H1 (cell line): ENCODE measurements around the gene BNC2. TPM values are rescaled to one million over a fixed set of nuclear protein-coding genes. Genes with fewer than 3 reads are reported as not detected.

Experiments
- CTCF ChIA-PET: fragments of 300-600 bp; sonication (Branson Sonifier 250); formaldehyde crosslinking; loops from one replicate; lab custom pipeline; 2021; ENCODE audit not compliant: partially characterized antibody; lab: Charles Lee
- POLR2A ChIA-PET: fragments of 300-600 bp; sonication (Branson Sonifier 250); formaldehyde crosslinking; loops from one replicate; lab custom pipeline; 2021; ENCODE audit warnings: inconsistent platforms; ENCODE audit not compliant: partially characterized antibody; lab: Charles Lee
- DNase-seq, 2 experiments: peaks; one replicate each; pipeline versions ENCODE4 v3.0.0 to v3.0.0-alpha.2; 2010 to 2022; ENCODE audit warnings: low spot score in 2 of 2, low read depth in 1 of 2, mixed read lengths in 1 of 2
- FAIRE-seq: peaks from 2 replicates; lab custom pipeline; 2011; peaks lifted over from hg19 to GRCh38; lab: Jason Lieb, UNC
- H2AFZ ChIP-seq: 2 replicates; pipeline ENCODE4 v1.8.1; 2012; ENCODE audit warnings: low read length, inconsistent platforms
- H2AK5ac ChIP-seq: 2 replicates; pipeline ENCODE4 v1.6.1; 2013; ENCODE audit warnings: low read depth, low read length
- H2BK120ac ChIP-seq: replicated peaks from 2 replicates; pipeline ENCODE3; 2013; ENCODE audit warnings: low read depth, low read length, inconsistent platforms
- H2BK12ac ChIP-seq: 2 replicates; pipeline ENCODE4 v1.6.1; 2013; ENCODE audit warnings: low read depth, low read length
- H2BK15ac ChIP-seq: 2 replicates; pipeline ENCODE4 v1.6.1; 2013; ENCODE audit warnings: low read length
- H2BK20ac ChIP-seq: 2 replicates; pipeline ENCODE4 v1.6.1; 2013; ENCODE audit warnings: low read length
- H2BK5ac ChIP-seq: 2 replicates; pipeline ENCODE4 v1.6.1; 2013; ENCODE audit warnings: low read depth, low read length
- H3K14ac ChIP-seq: 2 replicates; pipeline ENCODE4 v1.6.1; 2013; ENCODE audit warnings: inconsistent platforms; ENCODE audit not compliant: insufficient read length
- H3K18ac ChIP-seq: 2 replicates; pipeline ENCODE4 v1.6.1; 2013; ENCODE audit warnings: low read length; ENCODE audit errors: extremely low read depth
- H3K23ac ChIP-seq: 2 replicates; pipeline ENCODE4 v1.6.1; 2013; ENCODE audit warnings: inconsistent platforms; ENCODE audit not compliant: insufficient read length
- H3K23me2 ChIP-seq: 2 replicates; pipeline ENCODE4 v1.6.1; 2013; ENCODE audit warnings: low read depth, low read length
- H3K27ac ChIP-seq: 2 replicates; pipeline ENCODE4 v1.6.1; 2011; ENCODE audit warnings: low read depth, low read length, inconsistent platforms
- H3K27me3 ChIP-seq, 4 experiments: replicated peaks in 1 of 4; 1 replicate in 1 of 4; 2 replicates in 3 of 4; pipeline versions ENCODE4 v1.6.1 to v1.8.1; 2011 to 2013; ENCODE audit warnings: low read length in 3 of 4, mild to moderate bottlenecking in 3 of 4, inconsistent platforms in 2 of 4, mixed read lengths in 2 of 4, moderate library complexity in 1 of 4; ENCODE audit not compliant: control insufficient read depth in 3 of 4, insufficient read depth in 3 of 4; ENCODE audit errors: extremely low read depth in 1 of 4
- H3K36me3 ChIP-seq, 4 experiments: 2 replicates each; pipeline versions ENCODE4 v1.6.1 to v1.8.1; 2011 to 2013; ENCODE audit warnings: mild to moderate bottlenecking in 4 of 4, low read length in 3 of 4, moderate library complexity in 2 of 4, control low read depth in 1 of 4, inconsistent platforms in 1 of 4; ENCODE audit not compliant: insufficient read depth in 4 of 4, control insufficient read depth in 2 of 4
- H3K4ac ChIP-seq: replicated peaks from 2 replicates; pipeline ENCODE3; 2013; ENCODE audit warnings: low read length, low read depth, mixed read lengths, inconsistent platforms; ENCODE audit not compliant: insufficient read length
- H3K4me1 ChIP-seq, 4 experiments: replicated peaks in 1 of 4; 1 replicate in 1 of 4; 2 replicates in 3 of 4; pipeline versions ENCODE4 v1.6.1 to v1.8.1; 2011 to 2013; ENCODE audit warnings: low read length in 3 of 4, inconsistent platforms in 2 of 4, mixed read lengths in 1 of 4; ENCODE audit not compliant: insufficient read depth in 4 of 4, control insufficient read depth in 3 of 4
- H3K4me2 ChIP-seq, 2 experiments: 2 replicates each; pipeline versions ENCODE4 v1.6.1 to v1.8.1; 2011 to 2013; ENCODE audit warnings: low read depth in 2 of 2, low read length in 2 of 2, control low read depth in 1 of 2, inconsistent platforms in 1 of 2, mild to moderate bottlenecking in 1 of 2; ENCODE audit not compliant: insufficient read depth in 1 of 2
- H3K4me3 ChIP-seq, 4 experiments: fragments of 200-600, 300-600 bp in 1 of 4; sonication (generic), shearing (Covaris generic), sonication (Bioruptor Twin) in 1 of 4; 2 replicates each; pipeline versions ENCODE4 v1.5.1 to v1.8.1; 2011 to 2016; ENCODE audit warnings: low read length in 4 of 4, low read depth in 3 of 4, control low read depth in 2 of 4, inconsistent platforms in 2 of 4, mild to moderate bottlenecking in 2 of 4, mixed read lengths in 1 of 4, moderate library complexity in 1 of 4; ENCODE audit not compliant: insufficient read depth in 2 of 4; ENCODE audit errors: extremely low read depth in 1 of 4
- H3K56ac ChIP-seq: replicated peaks from 2 replicates; pipeline ENCODE3; 2013; ENCODE audit warnings: low read depth, mild to moderate bottlenecking, mixed read lengths, low read length, inconsistent platforms; ENCODE audit not compliant: insufficient read length
- H3K79me1 ChIP-seq: 2 replicates; pipeline ENCODE4 v1.6.1; 2013; ENCODE audit warnings: low read depth, low read length, control low read depth
- H3K79me2 ChIP-seq, 2 experiments: 2 replicates each; pipeline versions ENCODE4 v1.6.1 to v1.8.1; 2012 to 2013; ENCODE audit warnings: low read length in 2 of 2, mild to moderate bottlenecking in 2 of 2, inconsistent platforms in 1 of 2; ENCODE audit not compliant: insufficient read depth in 2 of 2, control insufficient read depth in 1 of 2
- H3K9ac ChIP-seq, 4 experiments: replicated peaks in 1 of 4; 1 replicate in 1 of 4; 2 replicates in 3 of 4; pipeline versions ENCODE4 v1.6.1 to v1.8.1; 2011 to 2013; ENCODE audit warnings: low read depth in 3 of 4, low read length in 3 of 4, control low read depth in 2 of 4, mild to moderate bottlenecking in 2 of 4, moderate library complexity in 2 of 4, inconsistent platforms in 1 of 4; ENCODE audit errors: extremely low read depth in 1 of 4
- H3K9me3 ChIP-seq, 2 experiments: 2 replicates each; pipeline versions ENCODE4 v1.6.1 to v1.8.1; 2012 to 2013; ENCODE audit warnings: mild to moderate bottlenecking in 2 of 2, moderate library complexity in 2 of 2, control low read depth in 1 of 2, inconsistent platforms in 1 of 2, low read depth in 1 of 2, low read length in 1 of 2, mixed read lengths in 1 of 2; ENCODE audit not compliant: insufficient read depth in 2 of 2
- H4K20me1 ChIP-seq, 2 experiments: replicated peaks in 1 of 2; 2 replicates each; pipeline versions ENCODE3 to v1.8.1; 2011 to 2013; ENCODE audit warnings: inconsistent platforms in 2 of 2, low read length in 2 of 2, mild to moderate bottlenecking in 1 of 2; ENCODE audit not compliant: insufficient read depth in 2 of 2, control insufficient read depth in 1 of 2
- H4K5ac ChIP-seq: 2 replicates; pipeline ENCODE4 v1.6.1; 2013; ENCODE audit warnings: low read length, low read depth, mixed read lengths, inconsistent platforms; ENCODE audit not compliant: insufficient read length
- H4K8ac ChIP-seq: 2 replicates; pipeline ENCODE4 v1.8.0; 2013; ENCODE audit warnings: mild to moderate bottlenecking, moderate library complexity, low read length, inconsistent platforms; ENCODE audit not compliant: insufficient read depth; ENCODE audit errors: extremely low read depth
- H4K91ac ChIP-seq: replicated peaks from 2 replicates; pipeline ENCODE3; 2013; ENCODE audit warnings: low read length, mixed read lengths, inconsistent platforms; ENCODE audit not compliant: insufficient read length
- ATF2 ChIP-seq: IDR thresholded peaks from 2 replicates; pipeline ENCODE4 v1.6.1; 2012; ENCODE audit warnings: low read length, inconsistent platforms
- NRF1 ChIP-seq: IDR thresholded peaks from 2 replicates; pipeline ENCODE4 v1.6.1; 2011; ENCODE audit warnings: mild to moderate bottlenecking, low read depth, low read length, improper control_type of control experiment
- RFX5 ChIP-seq: IDR thresholded peaks from 2 replicates; pipeline ENCODE4 v1.6.1; 2011; ENCODE audit warnings: low read depth, low read length, improper control_type of control experiment, borderline replicate concordance
- SIN3A ChIP-seq, 2 experiments: IDR thresholded peaks in 1 of 2; conservative IDR thresholded peaks in 1 of 2; 2 replicates each; pipeline ENCODE4 v1.6.1; 2011 to 2012; ENCODE audit warnings: low read length in 2 of 2, improper control_type of control experiment in 1 of 2, low read depth in 1 of 2, mild to moderate bottlenecking in 1 of 2
- SRF ChIP-seq: IDR thresholded peaks from 2 replicates; pipeline ENCODE4 v1.6.1; 2011; ENCODE audit warnings: mild to moderate bottlenecking, low read depth, low read length, moderate library complexity
- TAF7 ChIP-seq: optimal IDR thresholded peaks from 2 replicates; pipeline ENCODE3; 2011; ENCODE audit warnings: low read depth, mild to moderate bottlenecking, inconsistent platforms, low read length, moderate library complexity, borderline replicate concordance
- TEAD4 ChIP-seq: IDR thresholded peaks from 2 replicates; pipeline ENCODE4 v1.6.1; 2012; ENCODE audit warnings: low read depth, low read length, inconsistent platforms, mixed read lengths
- WGBS, 2 experiments: shearing (Covaris generic) in 1 of 2; methylation state at CpG; one replicate each; pipeline versions ENCODE4 v1.1.6 to v1.1.7; 2013 to 2015; ENCODE audit warnings: low lambda C conversion rate in 2 of 2, mixed read lengths in 2 of 2, inconsistent platforms in 1 of 2, low coverage in 1 of 2, missing lambda C conversion rate in 1 of 2; ENCODE audit not compliant: insufficient replicate concordance in 2 of 2, insufficient coverage in 1 of 2, insufficient read length in 1 of 2; ENCODE audit errors: extremely low coverage in 1 of 2, missing lambda C conversion rate in 1 of 2; 5-methylcytosine and 5-hydroxymethylcytosine counted together
- polyA plus RNA-seq, 7 experiments: library from polyadenylated mRNA; depleted of rRNA in 3 of 7; stranded (reverse) in 5 of 7; unstranded in 2 of 7; fragments of >200 nt in 5 of 7; fragments of 200-250 nt in 2 of 7; gene quantifications; 1 replicate in 5 of 7; 2 replicates in 1 of 7; 4 replicates in 1 of 7; pipeline versions ENCODE4 v1.2.1 to v1.2.3, GENCODE V29; 2011 to 2013; ENCODE audit warnings: missing spikeins in 2 of 7, mixed read lengths in 2 of 7
- total RNA-seq: library from RNA; stranded (reverse); fragmentation: NEBNext Ultra II Directional; extraction: Animal tissue kit (Norgen Biotek cat#: 25700); gene quantifications from 2 replicates; pipeline ENCODE4 v1.2.1, GENCODE V29; 2021

The BNC2 gene
- total and polyA plus RNA-seq, 2 of the 8 experiments (the other 6 are each of a cell fraction or from before 2014, with no cell fraction given), result 16.0 to 26.8 TPM

GRCh38 chr9:16642421-16643109 lies 227.9 kb downstream of the BNC2 start:
- H3K9me3 ChIP-seq, result no peaks in the 10 kb centered on the region
- H3K79me1 ChIP-seq, result no peaks in the 10 kb centered on the region
- H4K91ac ChIP-seq, result no peak overlapping the region
- POLR2A ChIA-PET, result interaction anchor here (1.0 to 1.2 kb wide), 2 partner anchors 10 to 200 kb away, joined by 3 read pairs; no protein-coding TSS in a partner anchor
- no peaks in the 10 kb centered on the region for H4K20me1 ChIP-seq
- FAIRE-seq (no peak), DNase-seq (no peak)
- H3K23ac ChIP-seq, result peak overlapping the region; percentile 38
- no peak overlapping the region for H3K18ac ChIP-seq
- no peak overlapping the region for H2BK20ac ChIP-seq
- no peaks in the 10 kb centered on the region for H3K27me3 ChIP-seq
- H4K5ac ChIP-seq, result no peak overlapping the region
- no peak overlapping the region for H2BK120ac ChIP-seq
- no peak overlapping the region for H3K4ac ChIP-seq
- 0 out of 4 replicates have a peak, but pooled peaks cover 0 to 4% of the 10 kb centered on the region in 2 experiments for H3K79me2 ChIP-seq
- TF ChIP-seq TEAD4 (no peak), NRF1 (no peak), RFX5 (no peak), SIN3A (conservative IDR thresholded peaks at IDR 0.05 in 1 of 2, IDR thresholded peaks at IDR 0.05 in 1 of 2; ENCODE audit: low read depth in 1 of 2, low read length in 2 of 2) (no peak), ATF2 (no peak), SRF (no peak), TAF7 (no peak)
- H3K56ac ChIP-seq, result no peak overlapping the region
- H4K8ac ChIP-seq, result no peak overlapping the region
- no peaks in the 10 kb centered on the region for H3K36me3 ChIP-seq
- H3K4me2 ChIP-seq, result no peak overlapping the region
- CTCF ChIA-PET, result no interaction called here
- H3K9ac ChIP-seq, result no peak overlapping the region
- H3K23me2 ChIP-seq, result peaks cover 3% of the 10 kb centered on the region; the same call in 1 of the 2 replicates
- H3K27ac ChIP-seq, result no peak overlapping the region
- no peak overlapping the region for H2AFZ ChIP-seq
- H2BK5ac ChIP-seq, result no peak overlapping the region
- 94% methylated on average over 2 of the region's 2 CpGs; no CpG with 5 or more reads in 1 of the 2 experiments for WGBS, 2 experiments
- no peak overlapping the region for H2BK15ac ChIP-seq
- no peak overlapping the region for H2AK5ac ChIP-seq
- no peak overlapping the region for H3K14ac ChIP-seq
- H3K4me3 ChIP-seq, result no peak overlapping the region
- H3K4me1 ChIP-seq, result peaks cover 0 to 8% (median 4%) of the 10 kb centered on the region in 4 experiments; a peak in 4 of 7 replicates
- no peak overlapping the region for H2BK12ac ChIP-seq
